Stimulated activated naive B cell treated with anti-CD40 and anti-IgM and Interleukin-4, amounts not matched to agents 10 μg/mL and 1 μg/mL and 100 μg/mL, for 72 hours (primary cell): ENCODE results near the gene DYNC1I1.

Experiments
- ATAC-seq, 2 donors: fragments of 150-1000 bp; cut with Tn5 transposase; replicated peaks; 2 replicates each; pipeline ENCODE4 v1.10.0; 2021; ENCODE audit warnings: moderate library complexity in 1 of 2
- DNase-seq: peaks from one replicate; pipeline ENCODE4 v3.0.0; 2021
- H3K27ac Mint-ChIP-seq: one replicate; pipeline ENCODE4 v1.8.0; 2022; ENCODE audit warnings: mild to moderate bottlenecking, mixed read lengths
- H3K27me3 Mint-ChIP-seq, 2 donors: one replicate each; pipeline ENCODE4 v1.8.0; 2022; ENCODE audit warnings: mixed read lengths in 2 of 2
- H3K36me3 Mint-ChIP-seq, 2 donors: one replicate each; pipeline ENCODE4 v1.8.0; 2022; ENCODE audit warnings: mixed read lengths in 2 of 2, mild to moderate bottlenecking in 1 of 2
- H3K4me1 Mint-ChIP-seq, 2 donors: one replicate each; pipeline ENCODE4 v1.8.0; 2022; ENCODE audit warnings: mixed read lengths in 2 of 2, mild to moderate bottlenecking in 1 of 2
- H3K4me3 Mint-ChIP-seq, 2 donors: one replicate each; pipeline ENCODE4 v1.8.0; 2022; ENCODE audit warnings: mild to moderate bottlenecking in 2 of 2, mixed read lengths in 2 of 2, moderate library complexity in 1 of 2
- H3K9me3 Mint-ChIP-seq, 2 donors: one replicate each; pipeline ENCODE4 v1.8.0; 2022; ENCODE audit warnings: mixed read lengths in 2 of 2, mild to moderate bottlenecking in 1 of 2

Gene DYNC1I1

DNA sequence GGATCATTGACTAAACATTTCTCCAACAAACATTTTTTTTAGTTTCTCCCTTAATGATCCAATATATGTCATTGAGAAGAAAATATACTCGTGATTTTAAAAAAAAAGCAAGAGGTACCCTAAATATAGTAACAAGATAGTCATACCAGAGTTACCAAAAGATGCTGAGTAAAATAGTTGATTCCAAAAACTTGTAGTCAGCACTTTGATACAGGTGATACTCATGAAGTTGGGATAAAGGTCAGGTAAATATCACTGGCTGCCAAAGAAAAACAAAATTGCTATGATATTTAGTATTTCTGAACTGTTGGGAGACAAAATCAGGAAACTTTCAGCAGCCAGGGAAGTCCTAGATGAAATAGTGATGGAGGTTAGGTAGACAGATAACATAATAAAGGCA, 225.3 kb downstream of the DYNC1I1 start:
- Mint-ChIP-seq H3K27ac (no peak overlapping the region), H3K36me3 (no peaks in the 10 kb centered on the region), H3K27me3 (no peaks in the 10 kb centered on the region), H3K4me3 (no peak overlapping the region), H3K4me1 (no peaks in the 10 kb centered on the region), H3K9me3 (no peaks in the 10 kb centered on the region)
- DNase-seq: no peak
- ATAC-seq: no peak

DNA sequence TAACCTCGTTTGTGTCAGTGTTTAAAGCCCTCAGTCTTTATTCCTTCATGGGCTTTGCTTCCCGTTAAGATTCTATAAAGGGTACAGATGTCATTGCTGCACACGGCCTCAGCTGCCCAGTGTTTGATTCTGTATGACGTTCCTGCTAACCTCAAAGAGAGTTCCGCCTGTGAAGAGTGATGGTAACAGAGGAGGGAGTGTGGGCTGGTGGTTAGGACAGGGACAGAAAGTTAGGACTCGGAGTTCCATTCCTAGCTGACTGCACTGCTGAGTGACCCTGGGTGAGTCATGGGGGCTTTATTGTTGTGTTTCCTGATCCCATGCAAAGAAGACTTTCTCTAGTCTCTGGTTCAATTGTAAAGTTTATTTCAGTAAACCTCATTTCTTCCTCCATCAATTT, 227.1 kb downstream of the DYNC1I1 start:
- no peak overlapping the region for H3K4me3 Mint-ChIP-seq
- H3K27ac Mint-ChIP-seq: no peak overlapping the region
- ATAC-seq: no peak
- no peaks in the 10 kb centered on the region for H3K9me3 Mint-ChIP-seq
- no peak for DNase-seq
- H3K4me1 Mint-ChIP-seq: no peaks in the 10 kb centered on the region
- no peaks in the 10 kb centered on the region for H3K36me3 Mint-ChIP-seq
- H3K27me3 Mint-ChIP-seq: no peaks in the 10 kb centered on the region

DNA sequence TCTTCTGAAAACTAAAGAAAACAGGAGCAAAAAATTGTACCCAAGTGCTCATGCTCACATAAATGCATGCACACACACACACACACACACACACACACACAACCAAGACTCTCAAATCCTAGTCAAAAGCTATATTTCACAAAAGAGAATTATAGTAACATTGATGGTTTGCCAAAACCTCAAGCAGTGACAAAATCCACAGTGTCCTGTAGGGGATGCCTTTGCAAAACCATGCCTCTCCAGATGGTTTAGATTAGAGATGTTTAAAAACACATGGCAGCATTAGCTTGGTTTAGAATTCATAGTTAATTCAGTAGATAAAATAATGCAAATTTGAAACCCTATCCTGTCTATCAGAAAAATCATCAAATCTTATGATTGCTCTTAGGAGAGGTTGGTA, 232.2 kb downstream of the DYNC1I1 start:
- DNase-seq (no peak), ATAC-seq (no peak)
- Mint-ChIP-seq H3K27ac (no peak overlapping the region), H3K4me3 (no peak overlapping the region), H3K9me3 (no peaks in the 10 kb centered on the region), H3K36me3 (no peaks in the 10 kb centered on the region), H3K4me1 (no peaks in the 10 kb centered on the region), H3K27me3 (no peaks in the 10 kb centered on the region)

DNA sequence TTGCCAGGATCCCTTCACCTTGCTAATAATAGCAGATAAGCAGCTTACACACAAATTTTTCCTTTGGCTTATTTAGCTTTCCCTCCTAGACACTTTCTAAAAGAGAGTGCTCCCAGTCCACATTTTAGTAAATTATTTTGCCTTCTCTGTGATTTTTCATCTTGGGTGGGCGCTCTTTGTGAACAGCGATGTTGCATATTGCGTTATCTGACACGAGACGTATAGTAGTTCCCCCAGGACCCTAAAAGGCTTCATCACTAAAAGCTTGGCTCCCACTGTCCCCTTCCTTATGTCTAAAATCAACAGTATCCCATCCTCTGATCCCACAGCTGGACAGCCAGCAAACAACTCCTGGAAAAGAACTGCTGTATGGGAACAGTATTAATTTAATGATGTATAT, 232.9 kb downstream of the DYNC1I1 start:
- Mint-ChIP-seq H3K4me3 (no peak overlapping the region), H3K4me1 (no peaks in the 10 kb centered on the region), H3K27ac (no peak overlapping the region), H3K9me3 (no peaks in the 10 kb centered on the region), H3K27me3 (no peaks in the 10 kb centered on the region), H3K36me3 (no peaks in the 10 kb centered on the region)
- ATAC-seq (no peak), DNase-seq (no peak)

DNA sequence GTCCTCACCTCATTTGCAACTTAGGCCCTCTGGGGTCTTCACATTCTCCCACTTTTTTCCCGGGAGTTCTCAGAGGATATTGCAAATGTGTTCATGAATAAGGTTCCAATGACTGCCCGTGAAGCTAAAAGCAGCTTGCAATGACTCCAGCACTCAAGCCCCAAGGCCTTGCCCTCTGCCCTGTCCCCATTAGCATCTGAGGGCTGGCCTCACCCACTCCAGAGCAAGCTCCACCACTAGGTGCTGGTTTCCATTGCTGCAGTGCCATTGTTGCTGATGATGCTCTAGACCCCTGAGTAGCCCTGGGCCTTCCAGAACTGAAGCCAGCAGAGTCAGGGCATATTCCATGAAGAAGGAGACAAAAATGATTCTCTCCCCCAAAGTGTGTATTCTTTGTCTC, 236.8 kb downstream of the DYNC1I1 start:
- Mint-ChIP-seq H3K4me1 (no peaks in the 10 kb centered on the region), H3K9me3 (no peaks in the 10 kb centered on the region), H3K4me3 (no peak overlapping the region), H3K36me3 (no peaks in the 10 kb centered on the region), H3K27me3 (peaks cover 0 to 9% of the 10 kb centered on the region in 2 donors), H3K27ac (no peak overlapping the region)
- DNase-seq (no peak), ATAC-seq (no peak)

DNA sequence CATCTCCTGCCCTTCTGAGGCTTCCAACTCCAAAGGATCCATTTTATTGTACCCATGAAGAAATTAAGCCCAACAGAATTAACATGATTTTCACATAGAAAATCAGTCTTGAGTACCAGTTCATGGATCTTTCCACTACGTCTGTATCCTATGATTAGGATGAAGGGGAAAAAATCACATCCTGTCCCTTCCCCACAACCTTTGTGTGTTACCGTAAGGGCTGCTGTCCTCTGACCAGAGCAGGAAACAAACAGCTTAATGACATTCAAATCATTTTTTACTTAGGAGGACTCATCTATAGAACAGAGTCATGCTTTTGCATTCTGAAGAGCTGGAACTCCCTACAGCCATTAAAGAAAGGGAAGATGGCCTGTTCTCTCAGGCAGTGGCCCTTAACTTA, 241.5 kb downstream of the DYNC1I1 start:
- no peaks in the 10 kb centered on the region for H3K9me3 Mint-ChIP-seq
- H3K27me3 Mint-ChIP-seq: peaks cover 0 to 9% of the 10 kb centered on the region in 2 donors
- H3K4me3 Mint-ChIP-seq: no peak overlapping the region
- H3K36me3 Mint-ChIP-seq: no peaks in the 10 kb centered on the region
- H3K4me1 Mint-ChIP-seq: no peaks in the 10 kb centered on the region
- no peak overlapping the region for H3K27ac Mint-ChIP-seq
- DNase-seq (no peak), ATAC-seq (no peak)

DNA sequence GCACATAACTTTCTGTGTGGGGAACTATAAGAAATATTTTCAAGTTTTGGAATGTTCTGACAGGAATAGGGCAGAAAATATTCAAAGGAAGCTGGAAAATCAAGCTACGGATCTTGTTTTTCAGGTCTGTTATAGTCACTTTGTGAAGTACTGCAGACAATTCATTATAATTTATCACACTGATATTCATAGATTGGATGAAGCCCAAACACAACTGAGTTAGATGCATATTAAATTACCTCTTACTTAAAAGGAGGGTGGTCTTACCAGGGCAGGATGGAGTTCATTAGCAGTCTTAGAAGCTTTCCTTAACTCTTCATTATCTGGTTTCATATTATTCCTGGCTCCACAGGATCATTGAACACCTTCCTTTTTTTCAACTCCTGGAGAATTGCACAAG, 242.3 kb downstream of the DYNC1I1 start:
- no peak for ATAC-seq
- DNase-seq: no peak
- H3K27ac Mint-ChIP-seq: no peak overlapping the region
- H3K9me3 Mint-ChIP-seq: no peaks in the 10 kb centered on the region
- H3K4me3 Mint-ChIP-seq: no peak overlapping the region
- peaks cover 0 to 9% of the 10 kb centered on the region in 2 donors for H3K27me3 Mint-ChIP-seq
- H3K4me1 Mint-ChIP-seq: no peaks in the 10 kb centered on the region
- H3K36me3 Mint-ChIP-seq: no peaks in the 10 kb centered on the region

DNA sequence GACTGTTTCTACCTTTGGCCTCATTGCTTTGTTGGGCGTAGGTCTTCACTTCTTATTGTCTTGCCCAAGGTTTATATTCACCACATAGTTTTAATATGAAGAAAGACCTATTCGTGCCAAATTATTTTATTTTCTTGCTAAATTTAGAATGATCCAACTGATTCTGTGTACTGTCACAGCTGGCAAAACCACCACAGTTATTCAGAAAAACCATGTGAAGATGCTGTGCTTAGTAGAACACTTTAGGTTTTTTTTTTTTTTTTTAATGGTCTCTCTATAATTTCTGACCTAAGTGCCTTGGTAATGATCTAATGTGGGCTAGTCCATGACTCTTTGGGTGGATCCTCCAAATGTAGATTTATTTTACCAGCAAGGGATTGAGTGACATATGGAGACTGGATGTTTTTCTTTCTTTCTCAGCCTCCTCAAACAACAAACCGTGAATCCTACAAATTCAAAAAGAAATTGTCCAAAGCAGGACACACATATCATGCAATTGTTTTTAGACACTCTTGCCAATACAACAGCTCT, 243.8 kb downstream of the DYNC1I1 start:
- DNase-seq: no peak

DNA sequence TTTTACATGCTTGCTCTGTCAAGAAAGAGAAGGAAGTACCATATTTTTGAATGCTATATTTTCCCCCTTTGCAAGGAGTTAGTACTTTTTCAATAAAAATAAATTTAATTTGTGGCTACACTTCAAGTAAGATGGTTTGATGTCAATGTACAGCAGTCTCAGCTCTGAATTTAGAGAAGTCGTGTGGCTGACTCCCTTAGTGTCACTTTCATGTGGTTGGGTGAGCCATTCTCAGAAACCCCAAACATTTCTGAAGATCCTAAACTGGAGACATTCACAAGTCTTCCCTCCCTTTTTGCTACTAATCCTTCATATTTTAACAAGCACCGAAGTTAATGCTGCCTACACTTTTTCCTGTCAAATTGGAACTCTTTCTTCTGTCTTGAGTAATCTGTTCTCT, 244.4 kb downstream of the DYNC1I1 start:
- no peak for ATAC-seq
- peaks cover 0 to 9% of the 10 kb centered on the region in 2 donors for H3K27me3 Mint-ChIP-seq
- H3K4me1 Mint-ChIP-seq: no peaks in the 10 kb centered on the region

More for the DNA sequence above, 243.8 kb downstream of the DYNC1I1 start:
- H3K4me1 Mint-ChIP-seq: no peaks in the 10 kb centered on the region
- peaks cover 0 to 9% of the 10 kb centered on the region in 2 donors for H3K27me3 Mint-ChIP-seq
- no peaks in the 10 kb centered on the region for H3K36me3 Mint-ChIP-seq
- ATAC-seq: no peak
- no peak overlapping the region for H3K27ac Mint-ChIP-seq
- peaks cover 2 to 4% of the 10 kb centered on the region in 2 donors for H3K9me3 Mint-ChIP-seq
- H3K4me3 Mint-ChIP-seq: no peak overlapping the region

DNA sequence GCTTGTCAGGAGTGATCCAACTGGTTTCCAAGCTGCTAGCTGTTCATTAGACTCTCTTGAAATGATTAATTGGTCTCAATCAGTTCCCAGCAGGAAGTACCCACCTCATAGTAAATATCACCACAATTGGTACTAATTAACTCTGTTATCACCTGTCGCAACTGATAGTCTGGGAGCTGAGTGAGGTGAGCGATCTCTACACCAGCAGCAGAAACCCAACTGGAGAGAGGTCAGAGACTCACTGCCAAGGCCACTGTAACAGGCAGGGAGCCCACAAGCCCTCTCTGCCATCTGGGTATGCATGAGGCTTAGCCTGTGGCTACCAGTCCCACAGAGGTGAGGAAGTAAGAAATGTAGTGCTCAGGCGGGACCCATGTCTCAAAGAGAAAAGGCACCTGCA, 245.5 kb downstream of the DYNC1I1 start:
- Mint-ChIP-seq H3K9me3 (peaks cover 2 to 4% of the 10 kb centered on the region in 2 donors), H3K4me3 (no peak overlapping the region)
- no peak for ATAC-seq

More for the DNA sequence above, 244.4 kb downstream of the DYNC1I1 start:
- no peak for DNase-seq
- Mint-ChIP-seq H3K27ac (no peak overlapping the region), H3K9me3 (peaks cover 2 to 4% of the 10 kb centered on the region in 2 donors), H3K4me3 (no peak overlapping the region), H3K36me3 (no peaks in the 10 kb centered on the region)

DNA sequence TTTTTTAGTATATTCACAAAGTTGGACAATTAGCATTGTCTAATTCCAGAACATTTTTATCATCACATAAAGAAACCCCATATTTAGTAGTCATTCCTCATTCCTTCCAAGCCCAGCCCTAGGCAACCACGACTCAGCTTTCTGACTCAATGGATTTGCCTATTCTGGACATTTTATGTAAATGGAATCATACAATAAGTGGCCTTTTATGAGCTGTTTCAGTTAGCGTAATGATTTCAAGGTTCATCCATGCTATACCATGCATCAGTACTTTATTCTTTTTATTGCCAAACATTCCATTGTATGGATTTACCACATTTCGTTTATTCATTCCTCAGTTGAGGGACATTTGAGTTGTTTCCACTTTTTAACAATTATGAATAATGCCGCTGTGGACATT, 249.2 kb downstream of the DYNC1I1 start:
- no peak overlapping the region for H3K4me3 Mint-ChIP-seq
- no peak overlapping the region for H3K27ac Mint-ChIP-seq
- no peak for ATAC-seq
- no peaks in the 10 kb centered on the region for H3K36me3 Mint-ChIP-seq
- H3K9me3 Mint-ChIP-seq: peaks cover 2 to 4% of the 10 kb centered on the region in 2 donors
- H3K27me3 Mint-ChIP-seq: peaks cover 0 to 3% of the 10 kb centered on the region in 2 donors
- no peaks in the 10 kb centered on the region for H3K4me1 Mint-ChIP-seq
- DNase-seq: no peak

More for the DNA sequence above, 245.5 kb downstream of the DYNC1I1 start:
- DNase-seq: no peak
- H3K36me3 Mint-ChIP-seq: no peaks in the 10 kb centered on the region
- H3K27ac Mint-ChIP-seq: no peak overlapping the region
- no peaks in the 10 kb centered on the region for H3K4me1 Mint-ChIP-seq
- H3K27me3 Mint-ChIP-seq: peaks cover 0 to 3% of the 10 kb centered on the region in 2 donors

DNA sequence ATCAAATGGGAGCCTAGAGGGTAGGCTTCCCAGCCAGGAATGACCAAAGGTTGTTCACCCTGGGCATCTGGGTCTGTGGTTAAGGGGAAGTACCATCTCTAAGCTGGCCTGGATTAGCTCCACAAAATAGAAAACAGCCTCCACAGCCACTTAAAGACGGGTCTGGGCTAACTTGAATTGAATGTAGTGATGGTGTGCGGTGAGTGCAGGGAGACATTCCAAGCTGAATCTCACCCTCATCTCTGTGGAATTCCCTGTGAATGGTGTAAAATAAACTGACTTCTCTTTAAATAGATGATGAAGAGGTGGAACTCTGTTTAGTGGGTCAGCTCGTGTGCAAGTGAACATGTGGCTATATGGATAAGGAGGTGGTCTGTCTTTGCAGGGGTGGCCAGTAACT, 251.0 kb downstream of the DYNC1I1 start:
- Mint-ChIP-seq H3K27ac (no peak overlapping the region), H3K9me3 (peaks cover 2 to 4% of the 10 kb centered on the region in 2 donors), H3K4me1 (no peaks in the 10 kb centered on the region), H3K4me3 (no peak overlapping the region), H3K36me3 (no peaks in the 10 kb centered on the region), H3K27me3 (peaks cover 0 to 6% of the 10 kb centered on the region in 2 donors)
- DNase-seq (no peak), ATAC-seq (no peak)

DNA sequence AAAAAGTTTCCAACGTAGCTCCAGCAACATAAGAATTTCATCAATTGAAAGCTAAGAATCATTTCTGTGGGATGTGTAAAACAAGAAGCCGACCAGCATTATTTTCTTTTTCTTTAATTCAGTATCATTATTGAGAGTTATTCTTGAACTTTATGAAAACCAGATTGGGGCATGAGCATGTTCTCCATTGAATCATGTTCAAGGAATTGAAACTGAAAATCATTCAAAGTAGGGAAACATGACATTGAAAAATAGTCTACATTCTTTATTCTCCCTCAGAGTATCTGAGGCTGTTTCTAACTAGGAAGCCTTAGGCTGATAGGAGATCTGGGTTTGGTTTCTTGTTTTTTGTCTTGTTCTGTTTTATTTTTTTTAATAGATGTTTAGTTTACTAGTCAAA, 253.7 kb downstream of the DYNC1I1 start:
- Mint-ChIP-seq H3K27ac (no peak overlapping the region), H3K4me1 (no peaks in the 10 kb centered on the region), H3K36me3 (no peaks in the 10 kb centered on the region), H3K27me3 (peaks cover 0 to 13% of the 10 kb centered on the region in 2 donors), H3K4me3 (no peak overlapping the region), H3K9me3 (peaks cover 0 to under 1% of the 10 kb centered on the region in 2 donors)
- no peak for DNase-seq
- ATAC-seq: no peak

DNA sequence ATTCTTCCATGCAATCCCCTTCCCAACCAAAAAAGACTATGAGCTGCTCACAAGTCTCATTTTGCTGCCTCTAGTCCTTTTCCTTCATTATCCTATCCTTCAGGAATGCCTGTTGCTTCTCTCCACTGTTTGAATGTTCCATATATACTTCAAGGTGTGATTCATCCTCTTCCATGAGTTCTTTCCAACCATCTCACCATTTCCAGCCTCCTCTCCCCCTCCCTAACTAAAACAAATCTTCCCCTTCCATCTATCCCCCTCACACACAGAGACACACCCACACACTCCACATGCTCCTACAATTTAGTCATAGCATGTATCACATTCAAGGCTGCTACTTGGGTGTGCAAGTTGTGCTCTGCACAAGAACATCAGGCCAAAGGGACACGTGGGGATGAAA, 254.3 kb downstream of the DYNC1I1 start:
- Mint-ChIP-seq H3K27ac (no peak overlapping the region), H3K9me3 (no peaks in the 10 kb centered on the region), H3K36me3 (no peaks in the 10 kb centered on the region), H3K27me3 (peaks cover 0 to 13% of the 10 kb centered on the region in 2 donors), H3K4me3 (no peak overlapping the region), H3K4me1 (no peaks in the 10 kb centered on the region)
- no peak for ATAC-seq
- no peak for DNase-seq

DNA sequence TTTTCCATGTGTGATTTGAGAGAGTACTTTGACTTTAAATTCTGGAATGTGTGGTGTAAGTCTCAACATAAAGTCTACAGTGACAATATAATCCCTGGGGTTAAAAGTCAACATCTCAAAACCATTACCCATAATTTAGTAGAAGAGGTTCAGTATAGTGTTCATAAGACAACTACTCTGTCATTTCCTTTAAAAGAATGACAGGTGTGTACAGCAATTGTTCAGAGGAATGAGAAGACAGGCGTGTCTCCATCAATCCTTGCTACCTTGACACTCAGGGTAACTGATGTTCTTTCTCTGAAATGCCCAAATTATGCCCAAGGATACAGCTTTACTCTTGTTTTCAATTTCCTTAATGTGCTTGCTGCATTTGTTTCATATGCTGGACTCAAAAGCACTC, 256.4 kb downstream of the DYNC1I1 start:
- Mint-ChIP-seq H3K4me3 (no peak overlapping the region), H3K4me1 (no peaks in the 10 kb centered on the region), H3K36me3 (no peaks in the 10 kb centered on the region), H3K9me3 (no peaks in the 10 kb centered on the region), H3K27ac (no peak overlapping the region), H3K27me3 (peaks cover 0 to 13% of the 10 kb centered on the region in 2 donors)
- DNase-seq: no peak
- ATAC-seq: no peak
